Stimulated activated CD4-positive, alpha-beta T cell treated with anti-CD3 and anti-CD28 coated beads, TNF-alpha, amount 100 ng/mL, for 1 hour (primary cell): ENCODE data around the gene LRMDA.
"Not testable (repeated sequence)": the region's sequence is repeated elsewhere in the genome, so short reads cannot be mapped to it uniquely, and the experiment has no call there.

Experiments
- DNase-seq, 3 donors: peaks; one replicate each; pipeline ENCODE4 v3.0.0-alpha.2; 2020; ENCODE audit warnings: low read depth in 3 of 3, low spot score in 1 of 3

The LRMDA gene

DNA sequence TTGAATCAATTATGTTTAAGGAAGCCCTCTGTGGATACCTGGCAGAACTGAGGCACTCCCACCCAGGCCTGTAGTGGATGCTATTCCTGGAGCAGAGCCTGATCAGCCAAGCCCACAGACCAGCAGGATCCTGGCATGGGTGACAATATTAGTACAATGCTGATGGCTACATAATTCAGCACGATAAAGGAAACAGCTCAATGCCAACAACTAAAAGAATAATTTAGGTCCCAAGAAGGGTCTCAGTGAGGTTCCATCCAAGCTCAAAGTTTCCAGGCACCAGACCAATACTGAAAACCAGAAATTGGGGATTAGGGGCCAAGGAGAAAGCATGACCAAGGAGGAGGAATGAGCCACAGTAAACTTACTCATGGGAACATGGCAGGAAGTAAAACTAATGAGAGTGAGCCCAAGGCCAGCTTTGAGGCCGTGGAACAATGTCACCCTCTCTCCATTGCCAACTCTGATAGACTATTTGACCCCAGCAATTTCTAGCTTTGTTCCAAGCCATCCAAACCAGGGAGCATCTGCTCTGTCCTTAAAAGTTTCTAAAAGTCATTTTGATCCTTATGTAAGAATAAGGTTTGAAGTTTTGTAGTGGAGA, 1123.7 kb downstream of the LRMDA start:
- no peak for DNase-seq

GRCh38 chr10:76557366-76557765, 1125.9 kb downstream of the LRMDA start:
- no peak for DNase-seq

- DNase-seq: no peak
These were observed 1127.2 kb downstream of the LRMDA start for GRCh38 chr10:76558586-76558985.

GRCh38 chr10:76558996-76559891, 1127.8 kb downstream of the LRMDA start:
- no peak for DNase-seq

- no peak for DNase-seq
These were observed 1128.4 kb downstream of the LRMDA start for GRCh38 chr10:76559892-76560220.

- no peak for DNase-seq
These were observed 1128.9 kb downstream of the LRMDA start for GRCh38 chr10:76560338-76560737.

DNA sequence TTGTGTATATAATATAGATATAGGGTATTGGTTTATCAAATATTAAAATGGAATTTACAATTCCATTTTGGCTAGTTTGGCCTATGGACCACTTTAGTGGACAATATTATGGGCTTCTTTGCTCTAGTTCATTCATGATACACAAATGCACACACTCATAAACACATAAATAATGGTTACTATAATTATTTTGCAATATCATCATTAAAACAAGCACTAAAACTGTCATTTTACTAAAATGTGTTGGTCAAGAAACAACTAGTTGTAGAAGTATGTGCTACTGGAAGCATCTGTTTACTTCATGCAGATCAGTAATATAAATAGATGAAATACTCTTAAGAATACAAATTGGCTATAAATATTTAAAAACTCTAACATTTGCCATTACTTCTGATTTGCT, 1131.9 kb downstream of the LRMDA start:
- DNase-seq: no peak

GRCh38 chr10:76572021-76572420, 1140.6 kb downstream of the LRMDA start:
- DNase-seq: no peak

DNA sequence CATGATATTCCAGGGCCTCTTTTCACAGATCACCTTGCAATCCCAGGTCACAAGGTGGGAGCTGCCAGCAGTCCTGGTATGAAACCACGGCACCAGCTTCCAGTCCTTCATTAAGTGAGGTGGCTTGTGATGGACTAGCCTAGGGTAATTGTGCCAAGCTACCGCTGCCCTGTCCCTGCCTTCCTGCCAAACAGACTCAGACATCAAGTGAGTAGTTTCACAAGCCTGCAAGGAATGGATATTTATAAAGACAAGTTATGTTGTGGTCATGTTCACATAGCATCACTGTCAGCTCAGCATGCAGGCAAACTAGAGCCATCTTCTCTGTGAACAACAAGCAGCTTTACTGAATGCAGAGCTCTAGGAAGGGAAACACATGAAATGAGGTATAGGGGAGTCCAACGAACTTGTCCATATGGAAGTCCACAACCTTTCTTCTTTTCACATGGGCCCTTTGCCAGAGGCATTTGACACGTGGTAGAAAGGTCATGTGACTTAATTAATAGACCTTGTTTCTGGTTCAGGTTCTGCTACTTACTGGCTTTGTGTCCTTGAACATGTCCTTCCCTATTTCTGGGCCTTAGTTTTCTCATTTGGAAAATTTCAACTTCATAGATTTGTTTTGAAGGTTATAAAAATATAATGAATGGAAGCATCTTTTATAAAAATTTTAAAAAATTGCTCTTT, 1145.0 kb downstream of the LRMDA start:
- no peak for DNase-seq

DNA sequence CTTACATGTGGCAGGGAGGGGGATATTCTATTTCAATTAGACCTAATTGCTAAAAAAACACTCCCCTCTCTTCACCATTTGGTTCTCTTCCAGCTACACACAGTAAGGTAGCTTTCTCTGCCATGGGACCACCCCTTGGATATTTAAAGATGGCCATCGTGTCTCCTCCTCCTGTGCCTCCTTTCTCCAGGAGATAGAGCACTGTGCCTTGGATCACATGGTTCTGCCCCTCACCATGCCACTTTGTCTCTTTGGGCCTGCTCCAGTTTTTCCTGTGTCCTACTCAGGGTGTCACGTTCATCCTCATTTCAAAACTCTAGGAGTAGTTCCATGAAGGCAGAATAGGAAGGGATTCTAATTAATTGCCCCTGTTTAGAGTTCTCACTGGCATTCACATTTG, 1146.0 kb downstream of the LRMDA start:
- no peak for DNase-seq

- DNase-seq: no peak
These were observed 1150.3 kb downstream of the LRMDA start for GRCh38 chr10:76581506-76582256.

GRCh38 chr10:76582531-76582930, 1151.1 kb downstream of the LRMDA start:
- no peak for DNase-seq

DNA sequence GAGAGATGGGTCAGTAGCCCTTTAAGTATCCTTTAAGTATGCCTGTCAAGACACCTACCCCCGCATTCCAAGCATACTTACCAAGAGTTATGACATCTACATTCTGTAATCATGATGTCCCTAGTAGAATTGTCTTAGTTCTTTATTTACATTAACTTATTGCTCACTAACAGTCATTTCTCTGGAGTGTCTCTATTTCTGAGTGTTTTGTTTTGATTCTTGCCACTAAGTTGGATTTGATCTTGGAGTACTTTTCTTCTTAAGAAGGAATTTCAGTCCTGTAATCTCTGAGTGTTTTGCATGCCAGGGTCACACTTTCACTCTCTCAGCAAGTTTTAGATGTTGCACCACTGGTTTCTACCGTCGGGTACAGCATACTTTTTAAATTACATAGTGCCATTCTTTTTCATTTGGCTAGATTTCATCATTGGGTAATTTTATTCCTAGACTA, 1152.3 kb downstream of the LRMDA start:
- no peak for DNase-seq

- not testable (repeated sequence) for DNase-seq
These were observed 1153.0 kb downstream of the LRMDA start for GRCh38 chr10:76584466-76584865.
